Skeletal muscle tissue (tissue), 4 donors: ENCODE measurements around the gene ZSWIM3. TPM values are rescaled to one million over a fixed set of nuclear protein-coding genes. Genes with fewer than 3 reads are reported as not detected.
A peak's percentile ranks its signal among the peaks of the same experiment; 100 is the strongest.

Experiments
- H3K27ac ChIP-seq: one replicate; pipeline ENCODE4 v1.7.0; 2013; ENCODE audit warnings: mild to moderate bottlenecking, low read depth, low read length, inconsistent platforms
- H3K27me3 ChIP-seq, 3 donors: one replicate each; pipeline ENCODE4 v1.7.0; 2013; ENCODE audit warnings: low read length in 3 of 3; ENCODE audit not compliant: control insufficient read depth in 3 of 3, insufficient read depth in 3 of 3
- H3K36me3 ChIP-seq, 3 donors: one replicate each; pipeline ENCODE4 v1.7.0; 2013; ENCODE audit warnings: low read length in 3 of 3; ENCODE audit not compliant: control insufficient read depth in 3 of 3, insufficient read depth in 3 of 3
- H3K4me1 ChIP-seq, 3 donors: one replicate each; pipeline ENCODE4 v1.7.0; 2013; ENCODE audit warnings: low read length in 3 of 3, mild to moderate bottlenecking in 3 of 3; ENCODE audit not compliant: control insufficient read depth in 3 of 3, insufficient read depth in 3 of 3
- H3K4me3 ChIP-seq, 3 donors: one replicate each; pipeline ENCODE4 v1.7.0; 2013; ENCODE audit warnings: low read length in 3 of 3
- H3K9ac ChIP-seq, 3 donors: one replicate each; pipeline ENCODE4 v1.7.0; 2013; ENCODE audit warnings: low read length in 3 of 3, mild to moderate bottlenecking in 3 of 3, moderate library complexity in 2 of 3, low read depth in 1 of 3
- H3K9me3 ChIP-seq, 3 donors: one replicate each; pipeline ENCODE4 v1.7.0; 2013; ENCODE audit warnings: low read length in 3 of 3; ENCODE audit not compliant: control insufficient read depth in 3 of 3
- total RNA-seq: library from RNA; depleted of rRNA; stranded (reverse); fragments of >200 nt; gene quantifications from one replicate; pipeline ENCODE4 v1.2.3, GENCODE V29; 2014
- donor health status: Osteomylitis.

ZSWIM3 gene
- total RNA-seq, 1 donor from 2014 or later, result 7.8 TPM

DNA sequence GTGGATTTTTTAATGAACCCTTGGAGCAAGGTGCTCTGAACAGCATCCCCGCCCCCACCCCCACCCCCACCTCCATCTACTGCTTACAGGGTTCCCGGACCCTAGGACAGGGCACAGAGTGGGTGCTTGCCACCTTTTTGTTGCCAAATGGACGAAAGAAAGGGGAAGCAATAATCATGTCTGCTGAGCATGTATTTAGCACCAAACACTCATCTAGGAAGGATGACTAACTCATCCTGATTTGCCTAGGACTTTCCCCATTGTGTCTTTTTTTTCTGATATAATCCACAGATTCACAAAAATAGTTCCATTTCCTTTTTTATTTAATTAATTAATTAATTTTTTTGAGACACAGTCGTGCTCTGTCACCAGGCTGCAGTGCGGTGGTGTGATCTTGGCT, 55.7 kb downstream of the ZSWIM3 start:
- Histone ChIP-seq H3K27me3 (peaks cover 0 to 15% (median 4%) of the 10 kb centered on the region in 3 donors), H3K27ac (peak overlapping the region; percentile 75), H3K9me3 (no peaks in the 10 kb centered on the region), H3K9ac (no peak overlapping the region), H3K4me1 (peaks cover 12 to 20% (median 18%) of the 10 kb centered on the region in 3 donors), H3K36me3 (no peaks in the 10 kb centered on the region), H3K4me3 (no peak overlapping the region)

- H3K36me3 ChIP-seq, result no peaks in the 10 kb centered on the region
- H3K4me1 ChIP-seq, result peaks cover 22 to 26% (median 26%) of the 10 kb centered on the region in 3 donors
- peaks cover 0 to 4% (median 0%) of the 10 kb centered on the region in 3 donors for H3K27me3 ChIP-seq
- no peaks in the 10 kb centered on the region for H3K9me3 ChIP-seq
- no peak overlapping the region for H3K9ac ChIP-seq
- H3K27ac ChIP-seq, result peak overlapping the region; percentile 84
- peak overlapping the region in 1 of 3 donors; percentile 7 for H3K4me3 ChIP-seq
Measured at GRCh38 chr20:45917790-45918141, 60.4 kb downstream of the ZSWIM3 start.

- H3K27ac ChIP-seq, result peak overlapping the region; percentile 84
- H3K9me3 ChIP-seq, result no peaks in the 10 kb centered on the region
- H3K9ac ChIP-seq, result peak overlapping the region in 1 of 3 donors; percentile 43
- peaks cover 0 to 4% (median 0%) of the 10 kb centered on the region in 3 donors for H3K27me3 ChIP-seq
- H3K4me3 ChIP-seq, result no peak overlapping the region
- no peaks in the 10 kb centered on the region for H3K36me3 ChIP-seq
- H3K4me1 ChIP-seq, result peaks cover 22 to 26% (median 26%) of the 10 kb centered on the region in 3 donors
Measured at GRCh38 chr20:45918182-45918737, 60.8 kb downstream of the ZSWIM3 start.

GRCh38 chr20:45918779-45919537, 61.5 kb downstream of the ZSWIM3 start:
- Histone ChIP-seq H3K36me3 (no peaks in the 10 kb centered on the region), H3K9me3 (no peaks in the 10 kb centered on the region), H3K9ac (peak overlapping the region in 1 of 3 donors; percentile 43), H3K27ac (peak overlapping the region; percentile 84), H3K27me3 (peaks cover 0 to 4% (median 0%) of the 10 kb centered on the region in 3 donors), H3K4me1 (peaks cover 23 to 29% (median 27%) of the 10 kb centered on the region in 3 donors), H3K4me3 (no peak overlapping the region)

GRCh38 chr20:45919542-45920399, 62.4 kb downstream of the ZSWIM3 start:
- Histone ChIP-seq H3K27ac (peak overlapping the region; percentile 84), H3K36me3 (no peaks in the 10 kb centered on the region), H3K4me1 (peaks cover 31 to 37% (median 35%) of the 10 kb centered on the region in 3 donors), H3K27me3 (peaks cover 0 to 4% (median 0%) of the 10 kb centered on the region in 3 donors), H3K9ac (peak overlapping the region in 2 of 3 donors; percentile 33 to 45), H3K9me3 (no peaks in the 10 kb centered on the region), H3K4me3 (no peak overlapping the region)

- peak overlapping the region in 2 of 3 donors; percentile 33 to 45 for H3K9ac ChIP-seq
- H3K9me3 ChIP-seq, result no peaks in the 10 kb centered on the region
- peak overlapping the region; percentile 84 for H3K27ac ChIP-seq
- no peaks in the 10 kb centered on the region for H3K36me3 ChIP-seq
- H3K27me3 ChIP-seq, result peaks cover 0 to 4% (median 0%) of the 10 kb centered on the region in 3 donors
- H3K4me1 ChIP-seq, result peaks cover 34 to 43% (median 41%) of the 10 kb centered on the region in 3 donors
- no peak overlapping the region for H3K4me3 ChIP-seq
Measured at GRCh38 chr20:45920462-45921336, 63.3 kb downstream of the ZSWIM3 start.

- Histone ChIP-seq H3K27me3 (peaks cover 0 to 4% (median 0%) of the 10 kb centered on the region in 3 donors), H3K9ac (no peak overlapping the region), H3K9me3 (no peaks in the 10 kb centered on the region), H3K4me3 (no peak overlapping the region), H3K4me1 (peaks cover 34 to 43% (median 43%) of the 10 kb centered on the region in 3 donors), H3K36me3 (no peaks in the 10 kb centered on the region), H3K27ac (no peak overlapping the region)
Measured at GRCh38 chr20:45921337-45922189, 64.1 kb downstream of the ZSWIM3 start.

DNA sequence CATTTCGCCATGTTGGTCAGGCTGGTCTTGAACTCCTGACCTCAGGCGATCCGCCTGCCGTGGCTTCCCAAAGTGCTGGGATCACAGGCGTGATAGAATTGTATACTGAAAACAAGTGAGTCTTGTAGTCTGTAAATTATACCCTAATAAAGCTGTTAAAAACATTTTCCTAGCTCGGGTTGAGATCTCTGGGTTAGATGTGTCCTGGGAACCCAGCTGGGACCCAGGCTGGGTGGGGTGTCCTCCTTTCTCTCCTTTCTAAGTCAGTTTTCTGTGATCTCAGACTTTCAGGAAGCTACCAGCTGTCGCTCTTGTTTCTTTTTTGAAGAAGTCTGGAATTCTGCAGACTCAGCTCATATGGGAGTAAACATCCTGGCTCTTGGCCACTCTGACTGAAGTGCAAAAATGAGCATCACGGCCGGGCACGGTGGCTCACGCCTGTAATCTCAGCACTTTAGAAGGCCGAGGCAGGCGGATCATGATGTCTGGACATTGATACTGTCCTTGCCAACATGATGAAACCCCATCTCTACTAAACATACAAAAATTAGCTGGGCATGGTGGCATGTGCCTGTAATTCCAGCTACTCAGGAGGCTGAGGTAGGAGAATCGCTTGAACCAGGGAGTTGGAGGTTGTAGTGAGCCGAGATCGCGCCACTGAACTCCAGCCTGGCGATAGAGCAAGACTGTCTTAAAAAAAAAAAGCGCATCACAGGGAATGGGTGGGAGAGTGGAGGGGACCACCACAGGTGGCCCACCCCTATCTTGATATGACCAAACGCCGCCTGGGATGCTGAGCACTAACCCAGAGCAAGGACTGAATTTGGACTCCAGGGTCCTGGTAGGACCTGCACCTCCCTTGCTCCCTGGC, 67.2 kb downstream of the ZSWIM3 start:
- Histone ChIP-seq H3K36me3 (no peaks in the 10 kb centered on the region), H3K9ac (peak overlapping the region in 2 of 3 donors; percentile 45 to 59), H3K4me3 (peak overlapping the region in 1 of 3 donors; percentile 29), H3K27me3 (no peaks in the 10 kb centered on the region), H3K9me3 (no peaks in the 10 kb centered on the region), H3K27ac (peak overlapping the region; percentile 64), H3K4me1 (peaks cover 27 to 34% (median 30%) of the 10 kb centered on the region in 3 donors)
